ENCODE data around the gene CPEB3. TPM values are rescaled to one million over a fixed set of nuclear protein-coding genes. Genes with fewer than 3 reads are reported as not detected.
"Not testable (repeated sequence)": the region's sequence is repeated elsewhere in the genome, so short reads cannot be mapped to it uniquely, and the experiment has no call there.

The CPEB3 gene
- total RNA-seq, 1 donor from 2014 or later: 2.2 TPM

DNA sequence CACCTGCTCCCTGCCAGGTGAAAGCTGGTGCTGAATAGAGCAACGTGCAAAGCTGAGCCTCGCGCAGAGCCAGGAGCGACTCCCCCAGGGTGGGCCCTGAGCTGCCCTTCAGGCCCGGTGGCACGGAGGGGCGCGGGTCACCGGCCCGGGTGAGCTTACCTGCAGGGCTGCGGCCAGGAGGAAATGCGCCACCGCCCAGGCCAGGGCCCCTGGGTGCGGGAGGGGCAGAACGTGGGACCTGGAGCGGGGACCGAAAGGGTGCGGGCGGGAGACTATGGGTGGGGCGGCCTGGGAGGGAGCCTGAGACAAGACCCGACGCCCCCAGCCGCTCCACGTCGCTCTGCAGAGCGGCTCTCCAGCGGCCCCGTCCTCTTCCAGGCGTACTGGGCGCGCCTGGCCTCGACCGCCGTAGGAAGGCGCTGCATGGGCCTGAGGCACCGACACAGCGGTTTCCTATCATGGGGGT lies 245.2 kb downstream of the CPEB3 start:
- TF ChIP-seq EZH2 (IDR thresholded peaks at IDR 0.05) (peak; percentile 44), EZH2phosphoT487 (IDR thresholded peaks at IDR 0.05) (peak; percentile 44)
- TF ChIP-seq, protein P1, sequence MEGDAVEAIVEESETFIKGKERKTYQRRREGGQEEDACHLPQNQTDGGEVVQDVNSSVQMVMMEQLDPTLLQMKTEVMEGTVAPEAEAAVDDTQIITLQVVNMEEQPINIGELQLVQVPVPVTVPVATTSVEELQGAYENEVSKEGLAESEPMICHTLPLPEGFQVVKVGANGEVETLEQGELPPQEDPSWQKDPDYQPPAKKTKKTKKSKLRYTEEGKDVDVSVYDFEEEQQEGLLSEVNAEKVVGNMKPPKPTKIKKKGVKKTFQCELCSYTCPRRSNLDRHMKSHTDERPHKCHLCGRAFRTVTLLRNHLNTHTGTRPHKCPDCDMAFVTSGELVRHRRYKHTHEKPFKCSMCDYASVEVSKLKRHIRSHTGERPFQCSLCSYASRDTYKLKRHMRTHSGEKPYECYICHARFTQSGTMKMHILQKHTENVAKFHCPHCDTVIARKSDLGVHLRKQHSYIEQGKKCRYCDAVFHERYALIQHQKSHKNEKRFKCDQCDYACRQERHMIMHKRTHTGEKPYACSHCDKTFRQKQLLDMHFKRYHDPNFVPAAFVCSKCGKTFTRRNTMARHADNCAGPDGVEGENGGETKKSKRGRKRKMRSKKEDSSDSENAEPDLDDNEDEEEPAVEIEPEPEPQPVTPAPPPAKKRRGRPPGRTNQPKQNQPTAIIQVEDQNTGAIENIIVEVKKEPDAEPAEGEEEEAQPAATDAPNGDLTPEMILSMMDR (IDR thresholded peaks at IDR 0.05): no peak
- no peak overlapping the region for H3K27ac Mint-ChIP-seq
- no peak overlapping the region for H2AFZ ChIP-seq (replicated peaks)

DNA sequence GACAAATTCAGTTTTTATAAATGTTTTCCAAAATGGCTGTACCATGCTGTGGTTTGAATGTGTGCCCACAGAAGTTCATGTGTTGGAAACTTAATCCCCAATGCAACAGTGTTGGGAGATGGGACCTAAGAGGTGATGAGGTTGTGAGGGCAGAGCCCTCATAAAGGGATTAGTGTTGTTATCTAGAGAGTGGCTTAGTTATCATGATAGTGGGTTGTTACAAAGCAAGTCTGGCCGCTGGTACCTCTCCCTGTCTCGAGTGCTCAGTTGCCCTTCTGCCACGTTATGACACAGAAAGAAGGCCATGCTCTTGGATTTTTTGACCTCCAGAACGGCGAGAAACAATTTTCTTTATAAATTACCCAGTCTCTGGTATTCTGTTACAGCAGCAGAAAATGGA lies 248.3 kb downstream of the CPEB3 start:
- H3K36me3 ChIP-seq: no peaks in the 10 kb centered on the region
- no peak for TF ChIP-seq EZH2 (IDR thresholded peaks at IDR 0.05)
- TF ChIP-seq, protein P1 (IDR thresholded peaks at IDR 0.05): no peak
- no peak for TF ChIP-seq EZH2phosphoT487 (IDR thresholded peaks at IDR 0.05)
- H3F3A ChIP-seq (ENCODE audit: low read depth): peaks cover 11% of the 10 kb centered on the region
- H4K20me1 ChIP-seq (ENCODE audit: low read depth): no peaks in the 10 kb centered on the region
- H3K4me1 ChIP-seq: peaks cover 14% of the 10 kb centered on the region
- no peak overlapping the region for H2AFZ ChIP-seq (replicated peaks)
- H3K4me2 ChIP-seq: peak overlapping the region; percentile 1
- no peaks in the 10 kb centered on the region for H3K79me2 ChIP-seq (ENCODE audit: low read depth)
- Mint-ChIP-seq H3K4me1 (peaks cover 3% of the 10 kb centered on the region), H3K36me3 (peaks cover 6% of the 10 kb centered on the region), H3K4me3 (no peak overlapping the region), H3K9me3 (no peaks in the 10 kb centered on the region), H3K27ac (no peak overlapping the region), H3K27me3 (ENCODE audit: insufficient read depth, low read depth) (no peaks in the 10 kb centered on the region)
- H3K27me3 ChIP-seq: peaks cover 22% of the 10 kb centered on the region
- DNase-seq (ENCODE audit: low spot score): peak; percentile 29
- no peak overlapping the region for H3K9ac ChIP-seq
- H3K27ac ChIP-seq: no peak overlapping the region
- H3K9me3 ChIP-seq (ENCODE audit: low read depth): no peaks in the 10 kb centered on the region
- no peak overlapping the region for H3K4me3 ChIP-seq

More for the DNA sequence above, 245.2 kb downstream of the CPEB3 start:
- no peak overlapping the region for H3K4me3 Mint-ChIP-seq
- H3K36me3 Mint-ChIP-seq: peaks cover 1% of the 10 kb centered on the region
- H3K27me3 ChIP-seq: peaks cover 22% of the 10 kb centered on the region
- peak overlapping the region; percentile 76 for H3K4me2 ChIP-seq
- peaks cover 11% of the 10 kb centered on the region for H3F3A ChIP-seq (ENCODE audit: low read depth)
- H3K4me1 Mint-ChIP-seq: peaks cover 3% of the 10 kb centered on the region
- no peaks in the 10 kb centered on the region for H3K79me2 ChIP-seq (ENCODE audit: low read depth)
- H3K27ac ChIP-seq: no peak overlapping the region
- peak overlapping the region; percentile 33 for H3K4me3 ChIP-seq
- H3K9me3 ChIP-seq (ENCODE audit: low read depth): no peaks in the 10 kb centered on the region
- H4K20me1 ChIP-seq (ENCODE audit: low read depth): no peaks in the 10 kb centered on the region
- H3K4me1 ChIP-seq: peaks cover 14% of the 10 kb centered on the region
- no peaks in the 10 kb centered on the region for H3K9me3 Mint-ChIP-seq
- no peaks in the 10 kb centered on the region for H3K27me3 Mint-ChIP-seq (ENCODE audit: insufficient read depth, low read depth)
- DNase-seq (ENCODE audit: low spot score): peak; percentile 50
- H3K9ac ChIP-seq: no peak overlapping the region
- no peaks in the 10 kb centered on the region for H3K36me3 ChIP-seq

DNA sequence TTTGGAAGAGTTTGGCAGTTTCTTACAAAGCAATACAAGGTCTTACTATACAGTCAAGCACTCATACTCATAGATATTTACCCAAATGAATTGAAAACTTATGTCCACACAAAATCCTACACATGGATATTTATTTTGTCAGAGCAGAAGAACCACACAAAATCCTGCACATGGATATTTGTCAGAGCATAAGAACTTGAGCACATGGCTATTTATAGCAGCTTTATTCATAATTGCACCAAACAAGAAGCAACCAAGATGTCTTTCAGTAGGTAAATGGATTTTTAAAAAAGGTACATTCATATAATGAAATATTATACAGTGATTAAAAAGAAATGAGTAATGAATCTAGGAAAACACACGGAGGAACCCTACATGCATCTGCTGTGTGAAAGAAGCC lies 251.9 kb downstream of the CPEB3 start:
- Histone ChIP-seq H3K9me3 (ENCODE audit: low read depth) (no peaks in the 10 kb centered on the region), H3K4me3 (no peak overlapping the region), H2AFZ (replicated peaks) (no peak overlapping the region), H3K36me3 (no peaks in the 10 kb centered on the region), H3K27me3 (no peaks in the 10 kb centered on the region), H3K27ac (no peak overlapping the region), H3K4me2 (no peak overlapping the region), H3K79me2 (ENCODE audit: low read depth) (no peaks in the 10 kb centered on the region), H4K20me1 (ENCODE audit: low read depth) (peaks cover 3% of the 10 kb centered on the region), H3K4me1 (peaks cover 6% of the 10 kb centered on the region), H3F3A (ENCODE audit: low read depth) (peaks cover 7% of the 10 kb centered on the region), H3K9ac (no peak overlapping the region)
- H3K9me3 Mint-ChIP-seq: no peaks in the 10 kb centered on the region
- no peak overlapping the region for H3K27ac Mint-ChIP-seq
- peaks cover 3% of the 10 kb centered on the region for H3K4me1 Mint-ChIP-seq
- H3K36me3 Mint-ChIP-seq: peaks cover 29% of the 10 kb centered on the region
- no peaks in the 10 kb centered on the region for H3K27me3 Mint-ChIP-seq (ENCODE audit: insufficient read depth, low read depth)
- H3K4me3 Mint-ChIP-seq: no peak overlapping the region
- DNase-seq (ENCODE audit: low spot score): no peak
- TF ChIP-seq, protein P1 (IDR thresholded peaks at IDR 0.05): no peak
- TF ChIP-seq EZH2 (IDR thresholded peaks at IDR 0.05): no peak
- TF ChIP-seq EZH2phosphoT487 (IDR thresholded peaks at IDR 0.05): no peak

DNA sequence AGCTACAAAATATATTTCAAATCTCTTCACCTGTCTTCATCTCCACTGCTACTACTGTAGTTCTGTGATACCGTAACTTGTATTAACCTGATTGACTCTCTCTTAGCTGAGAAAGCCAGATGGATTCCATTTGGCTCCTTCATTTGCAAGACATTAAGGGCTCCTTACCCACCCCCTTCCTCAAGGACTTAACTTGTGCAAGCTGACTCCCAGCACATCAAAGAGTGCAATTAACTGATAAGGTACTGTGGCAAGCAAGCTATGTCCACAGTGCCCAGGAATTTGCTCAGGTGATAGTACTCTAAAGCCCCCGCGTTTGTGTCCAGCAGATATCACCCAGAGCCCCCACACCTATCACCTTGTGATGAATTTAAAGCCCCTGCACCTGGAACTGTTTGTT lies 257.8 kb downstream of the CPEB3 start:
- H3K27ac Mint-ChIP-seq; H3K9me3 ChIP-seq (ENCODE audit: low read depth); DNase-seq (ENCODE audit: low spot score); H3K4me3 Mint-ChIP-seq; H3K9ac ChIP-seq; H4K20me1 ChIP-seq (ENCODE audit: low read depth); H3K79me2 ChIP-seq (ENCODE audit: low read depth); H3K4me2 ChIP-seq; H3K4me3 ChIP-seq; H3K27me3 ChIP-seq; H3K27ac ChIP-seq; H3K27me3 Mint-ChIP-seq (ENCODE audit: insufficient read depth, low read depth); H3K4me1 Mint-ChIP-seq; H3K4me1 ChIP-seq; H2AFZ ChIP-seq (replicated peaks); H3K9me3 Mint-ChIP-seq: not testable (repeated sequence)
- Histone ChIP-seq H3K36me3 (peaks cover 23% of the 10 kb centered on the region), H3F3A (ENCODE audit: low read depth) (peaks cover 12% of the 10 kb centered on the region)
- peaks cover 51% of the 10 kb centered on the region for H3K36me3 Mint-ChIP-seq

All from neural progenitor cell (in vitro differentiated cells).